A549 treated with GW870086 at 1 μM for 4 hours (cell line): ENCODE data around the gene DCPS. TPM values are rescaled to one million over a fixed set of nuclear protein-coding genes. Genes with fewer than 3 reads are reported as not detected.

Experiments
- total RNA-seq: library from RNA; stranded (reverse); fragments of 200-300 nt; extraction: Qiagen RNA extraction; gene quantifications from 5 replicates; pipeline ENCODE4 v1.2.3, GENCODE V29; 2022; ENCODE audit warnings: low read depth

The DCPS gene
- 15.4 to 19.6 TPM (median 17.4 TPM) in 5 replicates for total RNA-seq

GRCh38 chr11:126303623-126304456 is at the start of gene DCPS:
TSS of gene DCPS (plus strand) at chr11:126304060. CDS start at chr11:126304081, 21 bp downstream.

GRCh38 chr11:126268708-126269579 is 34.9 kb upstream of the DCPS start, which contains the start of the genes FOXRED1 and SRPRA:
TSS of gene FOXRED1 (plus strand) at chr11:126269154. CDS start at chr11:126269207, 53 bp downstream.
TSS of gene SRPRA (minus strand) at chr11:126268895. CDS start at chr11:126268804, 91 bp downstream.

GRCh38 chr11:126282736-126283591 is 20.9 kb upstream of the DCPS start, which contains the start of gene TIRAP:
TSS of gene TIRAP (plus strand) at chr11:126283093. CDS start at chr11:126290895, 7,802 bp downstream.

GRCh38 chr11:126355324-126355925 is 51.6 kb downstream of the DCPS start, which contains the start of gene ST3GAL4:
TSS of gene ST3GAL4 (plus strand) at chr11:126355686. CDS start at chr11:126406156, 50,470 bp downstream.

Other genes with a start within 250 kb of the DCPS start
- gene CDON, start 241.2 kb upstream of the DCPS start, total RNA-seq: 1.8 to 2.7 TPM (median 2.0 TPM) in 5 replicates
- 15.7 to 17.2 TPM (median 16.9 TPM) in 5 replicates for gene RPUSD4, start 92.4 kb upstream of the DCPS start, total RNA-seq
- gene FAM118B, start 92.3 kb upstream of the DCPS start, total RNA-seq: 13.5 to 17.9 TPM (median 15.9 TPM) in 5 replicates
- gene SRPRA, start 35.2 kb upstream of the DCPS start, total RNA-seq: 59.2 to 63.0 TPM (median 60.9 TPM) in 5 replicates
- 19.1 to 25.1 TPM (median 24.0 TPM) in 5 replicates for gene FOXRED1, start 34.9 kb upstream of the DCPS start, total RNA-seq
- 4.5 to 6.9 TPM (median 6.4 TPM) in 5 replicates for gene TIRAP, start 21.0 kb upstream of the DCPS start, total RNA-seq
- gene ST3GAL4, start 51.6 kb downstream of the DCPS start, total RNA-seq: 28.8 to 32.3 TPM (median 29.5 TPM) in 5 replicates